Kidney (tissue), 14 donors: ENCODE measurements around the gene ZNF44. TPM values are rescaled to one million over a fixed set of nuclear protein-coding genes. Genes with fewer than 3 reads are reported as not detected.

Experiments used
- DNase-seq, 5 donors: peaks; one replicate each; pipeline ENCODE4 v3.0.0-alpha.2; 2013 to 2020
- FAIRE-seq: peaks from 2 replicates; lab custom pipeline; 2012; peaks lifted over from hg19 to GRCh38; lab: Jason Lieb, UNC
- H3K27ac ChIP-seq, 2 donors: one replicate each; pipeline ENCODE4 v1.7.0; 2013; ENCODE audit warnings: low read depth in 2 of 2, low read length in 2 of 2, inconsistent platforms in 1 of 2
- H3K27me3 ChIP-seq: one replicate; pipeline ENCODE4 v1.7.1; 2013; ENCODE audit warnings: low read length, inconsistent platforms; ENCODE audit not compliant: control insufficient read depth, insufficient read depth
- H3K36me3 ChIP-seq, 3 donors: one replicate each; pipeline versions ENCODE4 v1.7.0 to v1.7.1; 2013; ENCODE audit warnings: low read length in 3 of 3, control low read depth in 1 of 3, inconsistent platforms in 1 of 3; ENCODE audit not compliant: insufficient read depth in 3 of 3, control insufficient read depth in 2 of 3
- H3K4me1 ChIP-seq, 3 donors: one replicate each; pipeline versions ENCODE4 v1.7.0 to v1.7.1; 2013; ENCODE audit warnings: low read length in 3 of 3, inconsistent platforms in 1 of 3, low read depth in 1 of 3; ENCODE audit not compliant: control insufficient read depth in 2 of 3, insufficient read depth in 2 of 3
- H3K4me3 ChIP-seq, 3 donors: one replicate each; pipeline versions ENCODE4 v1.7.0 to v1.8.1; 2013; ENCODE audit warnings: low read length in 3 of 3, control low read depth in 1 of 3, inconsistent platforms in 1 of 3
- H3K9ac ChIP-seq, 3 donors: one replicate each; pipeline versions ENCODE4 v1.7.0 to v1.7.1; 2013; ENCODE audit warnings: low read length in 3 of 3, control low read depth in 1 of 3, inconsistent platforms in 1 of 3
- H3K9me3 ChIP-seq, 3 donors: one replicate each; pipeline versions ENCODE4 v1.7.0 to v1.7.1; 2013; ENCODE audit warnings: low read length in 3 of 3, control low read depth in 1 of 3, inconsistent platforms in 1 of 3; ENCODE audit not compliant: control insufficient read depth in 2 of 3, insufficient read depth in 1 of 3
- intact Hi-C: fragments of 100-400 bp; cut with DNase I; formaldehyde crosslinking; loops from one replicate; pipeline ENCODE4 v1.11.1; 2022
- polyA plus RNA-seq: library from polyadenylated mRNA; stranded (reverse); fragments of 350-450 nt; fragmentation: Illumina TruSeq; extraction: RNeasy Lipid Tissue Mini Kit (QIAGEN cat#74804); gene quantifications from one replicate; pipeline ENCODE4 v1.2.3, GENCODE V29; 2014; ENCODE audit warnings: low read depth, low replicate concordance; ENCODE audit not compliant: insufficient read depth
- total RNA-seq: library from RNA; stranded (reverse); fragmentation: NEBNext Ultra II Directional; extraction: Animal tissue kit (Norgen Biotek cat#: 25700); gene quantifications from one replicate; pipeline ENCODE4 v1.2.1, GENCODE V29; 2021
- TF ChIP-seq, protein P1 (sequence below): IDR thresholded peaks from 3 replicates; pipeline ENCODE4 v1.5.1; 2012; ENCODE audit warnings: mild to moderate bottlenecking, moderate library complexity, borderline replicate concordance; ENCODE audit not compliant: insufficient read depth; ENCODE audit errors: extremely low read depth
- donor health status: control.
- donor health status: control.
- donor health status: control.
- donor health status: control.
- donor health status: control.
- donor health status: DM: yes; HTN: yes; CAD: no.
- donor health status: Normal renal cell carcinoma (clear cell type).

Gene ZNF44
- total and polyA plus RNA-seq, 2 donors from 2014 or later: 27.1 to 35.5 TPM

DNA sequence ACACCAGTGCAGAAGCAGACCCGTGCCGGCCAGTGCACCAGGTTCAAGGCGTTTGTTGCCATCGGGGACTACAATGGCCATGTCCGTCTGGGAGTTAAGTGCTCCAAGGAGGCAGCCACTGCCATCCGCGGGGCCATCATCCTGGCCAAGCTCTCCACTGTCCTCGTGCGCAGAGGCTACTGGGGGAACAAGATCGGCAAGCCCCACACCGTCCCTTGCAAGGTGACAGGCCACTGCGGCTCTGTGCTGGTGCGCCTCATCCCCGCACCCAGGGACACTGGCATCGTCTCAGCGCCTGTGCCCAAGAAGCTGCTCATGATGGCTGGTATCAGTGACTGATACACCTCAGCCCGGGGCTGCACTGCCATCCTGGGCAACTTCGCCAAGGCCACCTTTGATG, 10.1 kb downstream of the ZNF44 start:
- Histone ChIP-seq H3K9ac (no peak overlapping the region), H3K27ac (no peak overlapping the region), H3K4me1 (peaks cover 0 to 1% (median 0%) of the 10 kb centered on the region in 3 donors), H3K27me3 (no peaks in the 10 kb centered on the region), H3K9me3 (no peaks in the 10 kb centered on the region), H3K36me3 (no peaks in the 10 kb centered on the region), H3K4me3 (no peak overlapping the region)
- TF ChIP-seq, protein P1, sequence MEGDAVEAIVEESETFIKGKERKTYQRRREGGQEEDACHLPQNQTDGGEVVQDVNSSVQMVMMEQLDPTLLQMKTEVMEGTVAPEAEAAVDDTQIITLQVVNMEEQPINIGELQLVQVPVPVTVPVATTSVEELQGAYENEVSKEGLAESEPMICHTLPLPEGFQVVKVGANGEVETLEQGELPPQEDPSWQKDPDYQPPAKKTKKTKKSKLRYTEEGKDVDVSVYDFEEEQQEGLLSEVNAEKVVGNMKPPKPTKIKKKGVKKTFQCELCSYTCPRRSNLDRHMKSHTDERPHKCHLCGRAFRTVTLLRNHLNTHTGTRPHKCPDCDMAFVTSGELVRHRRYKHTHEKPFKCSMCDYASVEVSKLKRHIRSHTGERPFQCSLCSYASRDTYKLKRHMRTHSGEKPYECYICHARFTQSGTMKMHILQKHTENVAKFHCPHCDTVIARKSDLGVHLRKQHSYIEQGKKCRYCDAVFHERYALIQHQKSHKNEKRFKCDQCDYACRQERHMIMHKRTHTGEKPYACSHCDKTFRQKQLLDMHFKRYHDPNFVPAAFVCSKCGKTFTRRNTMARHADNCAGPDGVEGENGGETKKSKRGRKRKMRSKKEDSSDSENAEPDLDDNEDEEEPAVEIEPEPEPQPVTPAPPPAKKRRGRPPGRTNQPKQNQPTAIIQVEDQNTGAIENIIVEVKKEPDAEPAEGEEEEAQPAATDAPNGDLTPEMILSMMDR: no peak
- DNase-seq (no peak), FAIRE-seq (no peak)
- intact Hi-C loops: no loop called here

DNA sequence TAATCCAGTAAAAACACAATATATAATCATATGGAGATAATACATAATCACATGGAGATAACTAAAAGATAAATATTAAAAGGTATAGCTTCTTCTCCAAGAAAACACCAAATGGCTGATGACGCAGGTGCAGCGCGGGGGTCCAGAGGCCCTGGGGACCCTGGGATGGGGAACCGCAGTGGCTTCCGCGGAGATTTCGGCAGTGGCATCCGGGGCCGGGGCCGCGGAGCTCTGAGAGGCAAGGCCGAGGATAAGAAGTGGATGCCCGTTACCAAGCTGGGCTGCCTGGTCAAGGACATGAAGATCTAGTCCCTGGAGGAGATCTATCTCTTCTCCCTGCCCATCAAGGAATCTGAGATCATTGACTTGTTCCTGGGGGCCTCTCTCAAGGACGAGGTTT, 10.5 kb downstream of the ZNF44 start:
- TF ChIP-seq, protein P1: no peak
- Histone ChIP-seq H3K27ac (no peak overlapping the region), H3K4me1 (no peaks in the 10 kb centered on the region), H3K9ac (no peak overlapping the region), H3K4me3 (no peak overlapping the region), H3K36me3 (no peaks in the 10 kb centered on the region), H3K9me3 (no peaks in the 10 kb centered on the region), H3K27me3 (no peaks in the 10 kb centered on the region)
- intact Hi-C loops: no loop called here
- DNase-seq (no peak), FAIRE-seq (no peak)

DNA sequence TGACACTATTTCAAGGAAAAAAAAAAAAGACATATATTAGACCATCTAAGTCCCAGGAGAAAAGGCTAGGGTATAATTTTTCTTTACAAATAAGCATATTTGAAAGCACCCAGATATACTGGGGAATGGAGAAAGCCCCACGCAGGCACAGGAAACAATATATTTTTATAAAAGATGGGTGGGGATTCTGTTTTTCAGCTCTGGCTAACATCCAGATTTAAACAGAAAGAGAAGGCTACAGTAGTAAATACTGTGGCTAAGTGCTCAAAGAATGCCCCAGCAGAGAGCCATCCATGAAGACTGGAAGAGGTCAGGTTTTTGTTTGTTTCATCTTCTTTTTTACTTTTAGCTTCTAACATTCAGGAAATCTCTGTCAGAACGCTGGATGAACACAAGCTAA, 16.0 kb downstream of the ZNF44 start:
- FAIRE-seq (no peak), DNase-seq (peak in 1 of 5 donors; percentile 13)
- H3K9me3 ChIP-seq: peaks cover 1 to 17% (median 5%) of the 10 kb centered on the region in 3 donors
- no peaks in the 10 kb centered on the region for H3K27me3 ChIP-seq
- no peak overlapping the region for H3K4me3 ChIP-seq
- no peak overlapping the region for H3K27ac ChIP-seq
- H3K36me3 ChIP-seq: peaks cover 7 to 22% (median 8%) of the 10 kb centered on the region in 3 donors
- intact Hi-C loops: no loop called here
- H3K4me1 ChIP-seq: no peaks in the 10 kb centered on the region
- TF ChIP-seq, protein P1: no peak
- no peak overlapping the region for H3K9ac ChIP-seq
